SHP77 treated with DMSO at 0.1 percent for 48 hours (cell line): ENCODE measurements around the gene BABAM2.
"Not testable (repeated sequence)": the region's sequence is repeated elsewhere in the genome, so short reads cannot be mapped to it uniquely, and the experiment has no call there.

Experiments
- DNase-seq: peaks from one replicate; lab custom pipeline; 2025; lab: John Stamatoyannopoulos, UW

Gene BABAM2

GRCh38 chr2:28314968-28315367 lies 424.4 kb downstream of the BABAM2 start:
- no peak for DNase-seq

- no peak for DNase-seq
Observed at GRCh38 chr2:28316546-28317335, 426.2 kb downstream of the BABAM2 start.

- no peak for DNase-seq
Observed at GRCh38 chr2:28317390-28317789, 426.9 kb downstream of the BABAM2 start.

GRCh38 chr2:28318023-28318422 lies 427.5 kb downstream of the BABAM2 start:
- no peak for DNase-seq

- no peak for DNase-seq
Observed at GRCh38 chr2:28318462-28319117, 428.1 kb downstream of the BABAM2 start.

- no peak for DNase-seq
Observed at GRCh38 chr2:28319118-28320008, 428.8 kb downstream of the BABAM2 start.

- DNase-seq: no peak
Observed at GRCh38 chr2:28320009-28320365, 429.5 kb downstream of the BABAM2 start.

- no peak for DNase-seq
Observed at GRCh38 chr2:28320371-28320770, 429.8 kb downstream of the BABAM2 start.

- DNase-seq: no peak
Observed at GRCh38 chr2:28321426-28321825, 430.9 kb downstream of the BABAM2 start.

GRCh38 chr2:28322051-28322450 lies 431.5 kb downstream of the BABAM2 start:
- DNase-seq: no peak

GRCh38 chr2:28322456-28322855 lies 431.9 kb downstream of the BABAM2 start:
- DNase-seq: no peak

GRCh38 chr2:28322981-28323396 lies 432.5 kb downstream of the BABAM2 start:
- DNase-seq: no peak

- DNase-seq: peak; percentile 45
Observed at GRCh38 chr2:28325173-28325566, 434.6 kb downstream of the BABAM2 start.

GRCh38 chr2:28325567-28326468 lies 435.3 kb downstream of the BABAM2 start:
- peak; percentile 61 for DNase-seq

GRCh38 chr2:28326469-28326805 lies 435.9 kb downstream of the BABAM2 start:
- no peak for DNase-seq

GRCh38 chr2:28326881-28327505 lies 436.5 kb downstream of the BABAM2 start:
- DNase-seq: no peak

GRCh38 chr2:28327581-28327955 lies 437.0 kb downstream of the BABAM2 start:
- no peak for DNase-seq

- no peak for DNase-seq
Observed at GRCh38 chr2:28327956-28328922, 437.7 kb downstream of the BABAM2 start.

GRCh38 chr2:28329184-28329583 lies 438.7 kb downstream of the BABAM2 start:
- DNase-seq: no peak

- not testable (repeated sequence) for DNase-seq
Observed at GRCh38 chr2:28330722-28331121, 440.2 kb downstream of the BABAM2 start.
